K562 (cell line): ENCODE data around the gene ZDHHC14.

Experiments used
- ATF3 ChIP-seq, 2 experiments: fragments of 450-650 bp in 1 of 2; sonication (generic) in 1 of 2; formaldehyde crosslinking in 1 of 2; IDR thresholded peaks in 1 of 2; conservative IDR thresholded peaks in 1 of 2; 2 replicates each; pipeline versions ENCODE4 v1.6.1 to v1.8.1; 2016 to 2023; ENCODE audit warnings: mild to moderate bottlenecking in 2 of 2, moderate library complexity in 2 of 2, inconsistent platforms in 1 of 2, missing genetic modification reagents in 1 of 2
- ATF6 ChIP-seq: sonication (generic); formaldehyde crosslinking; IDR thresholded peaks from 2 replicates; pipeline ENCODE4 v1.4.0; 2020; ENCODE audit warnings: mild to moderate bottlenecking, missing genetic modification reagents
- CTCF ChIP-seq, 3 experiments: IDR thresholded peaks in 2 of 3; conservative IDR thresholded peaks in 1 of 3; 2 replicates each; pipeline ENCODE4 v1.5.1; 2011 to 2012; ENCODE audit warnings: low read length in 3 of 3, mild to moderate bottlenecking in 3 of 3, control low read depth in 2 of 3, improper control_type of control experiment in 1 of 3, inconsistent platforms in 1 of 3, low read depth in 1 of 3, mixed read lengths in 1 of 3, moderate library complexity in 1 of 3; ENCODE audit not compliant: insufficient read depth in 2 of 3
- E2F1 ChIP-seq: sonication (generic); formaldehyde crosslinking; IDR thresholded peaks from 2 replicates; pipeline ENCODE4 v1.8.1; 2023; ENCODE audit warnings: mild to moderate bottlenecking, missing genetic modification reagents, moderate library complexity
- ELK1 ChIP-seq: sonication (generic); formaldehyde crosslinking; IDR thresholded peaks from 2 replicates; pipeline ENCODE4 v1.8.1; 2022; ENCODE audit warnings: missing genetic modification reagents
- EZH2 ChIP-seq: IDR thresholded peaks from 2 replicates; pipeline ENCODE4 v1.6.1; 2012; ENCODE audit warnings: low read depth, mild to moderate bottlenecking, inconsistent platforms, low read length, borderline replicate concordance
- PRPF4 ChIP-seq: fragments of 200-400 bp; formaldehyde crosslinking; IDR thresholded peaks from one replicate; pipeline ENCODE4 v1.6.1; 2017; ENCODE audit warnings: low read length, low read depth, mild to moderate bottlenecking; ENCODE audit not compliant: insufficient read depth, poor library complexity, severe bottlenecking
- RFX5 ChIP-seq: IDR thresholded peaks from 2 replicates; pipeline ENCODE4 v1.6.1; 2011; ENCODE audit warnings: low read depth, mild to moderate bottlenecking, improper control_type of control experiment, low read length
- SRSF3 ChIP-seq: fragments of 200-400 bp; formaldehyde crosslinking; IDR thresholded peaks from 2 replicates; pipeline ENCODE4 v1.6.1; 2016; ENCODE audit warnings: mild to moderate bottlenecking, low read length, moderate library complexity; ENCODE audit not compliant: insufficient read depth
- XRCC5 ChIP-seq: fragments of 200-400 bp; formaldehyde crosslinking; IDR thresholded peaks from 2 replicates; pipeline ENCODE4 v1.6.1; 2017; ENCODE audit warnings: low read depth, mild to moderate bottlenecking, low read length
- ZBTB17 ChIP-seq: fragments of 450-650 bp; formaldehyde crosslinking; IDR thresholded peaks from 2 replicates; pipeline ENCODE4 v1.4.0; 2020; ENCODE audit warnings: mild to moderate bottlenecking
- ZNF134 ChIP-seq: fragments of 250-450 bp; sonication (Bioruptor Pico); conservative IDR thresholded peaks from 2 replicates; pipeline ENCODE4 v1.4.0; 2020
- ZNF282 ChIP-seq: sonication (generic); formaldehyde crosslinking; IDR thresholded peaks from 2 replicates; pipeline ENCODE4 v1.8.1; 2023; ENCODE audit warnings: missing genetic modification reagents

- TF ChIP-seq PRPF4 (no peak), EZH2 (no peak), ZNF282 (CRISPR knock-in tag) (no peak), SRSF3 (no peak), ELK1 (no peak), ZBTB17 (CRISPR knock-in tag) (no peak), ZNF134 (no peak), XRCC5 (no peak), CTCF (IDR thresholded peaks at IDR 0.05 in 2 of 3, conservative IDR thresholded peaks at IDR 0.05 in 1 of 3; ENCODE audit: insufficient read depth in 2 of 3, low read depth in 1 of 3, low read length in 3 of 3) (no peak), E2F1 (CRISPR knock-in tag) (no peak), ATF3 (IDR thresholded peaks at IDR 0.05) (no peak), ATF3 (CRISPR knock-in tag; conservative IDR thresholded peaks at IDR 0.05) (no peak), RFX5 (no peak), ATF6 (CRISPR knock-in tag) (no peak)
These were observed 25.7 kb downstream of the ZDHHC14 start for GRCh38 chr6:157406661-157407060.
